Measurements from ENCODE around the gene ZMIZ1. TPM values are rescaled to one million over a fixed set of nuclear protein-coding genes. Genes with fewer than 3 reads are reported as not detected.
A peak's percentile ranks its signal among the peaks of the same experiment; 100 is the strongest.

ZMIZ1 gene
- polyA plus RNA-seq, 1 donor from 2014 or later, result 26.8 TPM

GRCh38 chr10:79111427-79111826 lies 42.7 kb downstream of the ZMIZ1 start:
- Histone ChIP-seq H3K4me2 (ENCODE audit: low read length) (no peak overlapping the region), H2AFZ (ENCODE audit: low read depth, low read length) (no peak overlapping the region), H3K27me3 (ENCODE audit: insufficient read depth, low read depth, low read length) (no peaks in the 10 kb centered on the region), H3K9me3 (ENCODE audit: low read length) (no peaks in the 10 kb centered on the region), H3K79me2 (replicated peaks; ENCODE audit: insufficient read depth, low read length) (peaks cover 82% of the 10 kb centered on the region), H3F3A (ENCODE audit: insufficient read depth, low read length, poor library complexity, severe bottlenecking) (peaks cover 14% of the 10 kb centered on the region), H3K9me2 (ENCODE audit: insufficient read depth, low read length) (no peaks in the 10 kb centered on the region), H3K9ac (ENCODE audit: low read length) (no peak overlapping the region), H4K20me1 (ENCODE audit: insufficient read depth) (no peaks in the 10 kb centered on the region), H3K4me3 (ENCODE audit: low read length) (no peak overlapping the region), H3K36me3 (ENCODE audit: insufficient read depth, low read length) (no peaks in the 10 kb centered on the region), H3K27ac (ENCODE audit: low read length) (no peak overlapping the region)
- TF ChIP-seq RAD21 (conservative IDR thresholded peaks at IDR 0.05) (no peak), EP300 (conservative IDR thresholded peaks at IDR 0.05; ENCODE audit: poor library complexity, severe bottlenecking) (no peak), MXI1 (conservative IDR thresholded peaks at IDR 0.05; ENCODE audit: poor library complexity, severe bottlenecking) (no peak), SMC3 (conservative IDR thresholded peaks at IDR 0.05; ENCODE audit: poor library complexity) (no peak), CTCF (IDR thresholded peaks at IDR 0.05; ENCODE audit: poor library complexity, severe bottlenecking) (no peak), EZH2 (IDR thresholded peaks at IDR 0.05; ENCODE audit: borderline replicate concordance, insufficient read depth, low read length, poor library complexity, severe bottlenecking) (no peak), TAF1 (IDR thresholded peaks at IDR 0.05; ENCODE audit: low read depth) (no peak)
- TF ChIP-seq, protein P1, sequence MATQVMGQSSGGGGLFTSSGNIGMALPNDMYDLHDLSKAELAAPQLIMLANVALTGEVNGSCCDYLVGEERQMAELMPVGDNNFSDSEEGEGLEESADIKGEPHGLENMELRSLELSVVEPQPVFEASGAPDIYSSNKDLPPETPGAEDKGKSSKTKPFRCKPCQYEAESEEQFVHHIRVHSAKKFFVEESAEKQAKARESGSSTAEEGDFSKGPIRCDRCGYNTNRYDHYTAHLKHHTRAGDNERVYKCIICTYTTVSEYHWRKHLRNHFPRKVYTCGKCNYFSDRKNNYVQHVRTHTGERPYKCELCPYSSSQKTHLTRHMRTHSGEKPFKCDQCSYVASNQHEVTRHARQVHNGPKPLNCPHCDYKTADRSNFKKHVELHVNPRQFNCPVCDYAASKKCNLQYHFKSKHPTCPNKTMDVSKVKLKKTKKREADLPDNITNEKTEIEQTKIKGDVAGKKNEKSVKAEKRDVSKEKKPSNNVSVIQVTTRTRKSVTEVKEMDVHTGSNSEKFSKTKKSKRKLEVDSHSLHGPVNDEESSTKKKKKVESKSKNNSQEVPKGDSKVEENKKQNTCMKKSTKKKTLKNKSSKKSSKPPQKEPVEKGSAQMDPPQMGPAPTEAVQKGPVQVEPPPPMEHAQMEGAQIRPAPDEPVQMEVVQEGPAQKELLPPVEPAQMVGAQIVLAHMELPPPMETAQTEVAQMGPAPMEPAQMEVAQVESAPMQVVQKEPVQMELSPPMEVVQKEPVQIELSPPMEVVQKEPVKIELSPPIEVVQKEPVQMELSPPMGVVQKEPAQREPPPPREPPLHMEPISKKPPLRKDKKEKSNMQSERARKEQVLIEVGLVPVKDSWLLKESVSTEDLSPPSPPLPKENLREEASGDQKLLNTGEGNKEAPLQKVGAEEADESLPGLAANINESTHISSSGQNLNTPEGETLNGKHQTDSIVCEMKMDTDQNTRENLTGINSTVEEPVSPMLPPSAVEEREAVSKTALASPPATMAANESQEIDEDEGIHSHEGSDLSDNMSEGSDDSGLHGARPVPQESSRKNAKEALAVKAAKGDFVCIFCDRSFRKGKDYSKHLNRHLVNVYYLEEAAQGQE (IDR thresholded peaks at IDR 0.05; ENCODE audit: borderline replicate concordance), result no peak

DNA sequence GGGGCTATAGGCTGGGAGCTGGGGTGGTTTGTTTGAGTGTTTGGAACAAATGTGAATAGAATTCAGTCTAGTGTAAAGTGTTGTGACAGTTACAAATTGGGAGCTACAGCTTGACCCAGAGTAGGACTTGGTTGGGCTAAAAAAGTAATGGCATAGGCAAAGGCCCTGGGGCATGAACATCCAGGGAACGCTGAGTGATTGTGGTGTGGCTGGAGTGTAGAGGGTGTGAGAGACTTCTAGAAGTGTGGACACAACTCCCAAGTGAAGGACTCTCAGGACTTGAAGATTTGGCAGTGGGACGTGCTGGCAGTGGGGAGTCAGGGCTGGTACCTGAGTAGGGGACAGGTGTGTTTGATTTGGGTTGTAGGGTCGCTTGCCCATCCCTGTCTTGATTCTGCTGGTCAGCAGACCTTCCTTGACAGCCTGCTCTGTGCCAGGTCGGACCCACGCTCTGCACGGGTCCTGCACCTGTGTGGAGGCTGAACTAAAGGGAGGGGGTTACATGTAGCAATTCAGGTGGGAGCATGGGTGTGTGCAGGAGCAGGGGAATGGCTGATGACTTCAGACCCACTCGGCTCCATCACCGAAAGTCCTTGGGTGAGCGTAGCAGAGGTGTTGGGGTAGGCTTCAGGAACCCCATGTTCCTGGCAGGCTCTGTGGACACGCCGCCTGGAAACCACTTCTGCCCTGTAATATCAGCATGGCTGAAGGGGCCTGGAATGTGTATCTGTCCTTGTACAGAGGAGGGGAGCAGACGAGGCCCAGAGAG lies 43.3 kb downstream of the ZMIZ1 start:
- Histone ChIP-seq H2AFZ (ENCODE audit: low read depth, low read length) (no peak overlapping the region), H3K36me3 (ENCODE audit: insufficient read depth, low read length) (peaks cover 4% of the 10 kb centered on the region), H3K79me2 (replicated peaks; ENCODE audit: insufficient read depth, low read length) (peaks cover 82% of the 10 kb centered on the region), H3K27me3 (ENCODE audit: insufficient read depth, low read depth, low read length) (no peaks in the 10 kb centered on the region), H3F3A (ENCODE audit: insufficient read depth, low read length, poor library complexity, severe bottlenecking) (peaks cover 14% of the 10 kb centered on the region), H3K9me2 (ENCODE audit: insufficient read depth, low read length) (no peaks in the 10 kb centered on the region), H3K9me3 (ENCODE audit: low read length) (no peaks in the 10 kb centered on the region), H3K9ac (ENCODE audit: low read length) (peak overlapping the region; percentile 62), H3K4me3 (ENCODE audit: low read length) (no peak overlapping the region), H4K20me1 (ENCODE audit: insufficient read depth) (no peaks in the 10 kb centered on the region), H3K27ac (ENCODE audit: low read length) (peak overlapping the region; percentile 88), H3K4me2 (ENCODE audit: low read length) (no peak overlapping the region)
- TF ChIP-seq EP300 (conservative IDR thresholded peaks at IDR 0.05; ENCODE audit: poor library complexity, severe bottlenecking) (no peak), EZH2 (IDR thresholded peaks at IDR 0.05; ENCODE audit: borderline replicate concordance, insufficient read depth, low read length, poor library complexity, severe bottlenecking) (no peak), POLR2AphosphoS5 (IDR thresholded peaks at IDR 0.05) (no peak), TAF1 (IDR thresholded peaks at IDR 0.05; ENCODE audit: low read depth) (no peak)
